Transverse colon (tissue), 4 donors: ENCODE measurements around the gene CEACAM19. TPM values are rescaled to one million over a fixed set of nuclear protein-coding genes. Genes with fewer than 3 reads are reported as not detected.
"Not testable (repeated sequence)": the region's sequence is repeated elsewhere in the genome, so short reads cannot be mapped to it uniquely, and the experiment has no call there.

Experiments used
- DNase-seq: peaks from one replicate; pipeline ENCODE4 v3.0.0-alpha.2; 2019
- H3K27ac ChIP-seq, 4 donors: fragments of 200-600 bp; sonication (generic); 2 replicates each; pipeline ENCODE4 v1.5.1; 2016 to 2018; ENCODE audit warnings: inconsistent platforms in 4 of 4
- H3K27me3 ChIP-seq: fragments of 200-600 bp; sonication (generic); 2 replicates; pipeline ENCODE4 v1.5.1; 2017; ENCODE audit warnings: inconsistent platforms
- H3K36me3 ChIP-seq, 4 donors: fragments of 200-600 bp; sonication (generic); 2 replicates each; pipeline ENCODE4 v1.5.1; 2017 to 2019; ENCODE audit warnings: inconsistent platforms in 4 of 4
- H3K4me1 ChIP-seq, 4 donors: fragments of 200-600 bp; sonication (generic); 2 replicates each; pipeline ENCODE4 v1.5.1; 2017 to 2020; ENCODE audit warnings: inconsistent platforms in 4 of 4
- H3K4me3 ChIP-seq, 4 donors: fragments of 200-600 bp; sonication (generic); 1 replicate in 1 of 4; 2 replicates in 3 of 4; pipeline versions ENCODE4 v1.5.1 to v1.6.1; 2017 to 2019; ENCODE audit warnings: inconsistent platforms in 4 of 4
- H3K9me3 ChIP-seq, 2 donors: fragments of 200-600 bp; sonication (generic); 2 replicates each; pipeline ENCODE4 v1.5.1; 2017 to 2019; ENCODE audit warnings: inconsistent platforms in 2 of 2
- EP300 ChIP-seq: sonication (generic); formaldehyde crosslinking; IDR thresholded peaks from one replicate; pipeline ENCODE4 v1.6.1; 2017; ENCODE audit warnings: antibody characterized with exemption, low read depth
- POLR2A ChIP-seq: fragments of 450-650 bp; IDR thresholded peaks from one replicate; pipeline ENCODE4 v1.6.1; 2016; ENCODE audit warnings: antibody characterized with exemption, mild to moderate bottlenecking, moderate library complexity
- POLR2AphosphoS5 ChIP-seq, 3 donors: sonication (generic); formaldehyde crosslinking; IDR thresholded peaks; one replicate each; pipeline ENCODE4 v1.6.1; 2016; ENCODE audit warnings: antibody characterized with exemption in 3 of 3
- WGBS, 2 donors: methylation state at CpG; one replicate each; pipeline ENCODE4 v1.1.5; 2018; ENCODE audit warnings: low coverage in 1 of 2; 5-methylcytosine and 5-hydroxymethylcytosine counted together
- in situ Hi-C, 4 donors: fragments of 200-750 bp; cut with MboI; loops; one replicate each; pipeline versions ENCODE4 v1.15.0 to v1.15.1; 2017; ENCODE audit warnings: low sequenced_read_pairs in 3 of 4, low pct_ligation_motif_present in 1 of 4, low pct_unique_long_range_greater_than_20kb in 1 of 4
- intact Hi-C: fragments of 100-400 bp; cut with DNase I; formaldehyde crosslinking; loops from one replicate; pipeline ENCODE4 v1.15.1; 2023; ENCODE audit warnings: low total_unique reads
- total RNA-seq, 4 donors: library from RNA; depleted of rRNA; stranded (reverse); fragments of >200 nt; gene quantifications; one replicate each; pipeline ENCODE4 v1.1.0, GENCODE V29; 2016
- TF ChIP-seq, protein P1 (sequence below), 5 experiments: fragments of 200-600 bp in 3 of 5; fragments of 450-650 bp in 2 of 5; sonication (generic) in 3 of 5; IDR thresholded peaks; 1 replicate in 2 of 5; 2 replicates in 3 of 5; pipeline ENCODE4 v1.5.1; 2016 to 2017; ENCODE audit warnings: antibody characterized with exemption in 5 of 5, inconsistent platforms in 3 of 5, mild to moderate bottlenecking in 2 of 5, moderate library complexity in 1 of 5

The CEACAM19 gene
- total RNA-seq, 4 donors from 2014 or later = 3.8 to 19.1 (median 9.9) TPM

DNA sequence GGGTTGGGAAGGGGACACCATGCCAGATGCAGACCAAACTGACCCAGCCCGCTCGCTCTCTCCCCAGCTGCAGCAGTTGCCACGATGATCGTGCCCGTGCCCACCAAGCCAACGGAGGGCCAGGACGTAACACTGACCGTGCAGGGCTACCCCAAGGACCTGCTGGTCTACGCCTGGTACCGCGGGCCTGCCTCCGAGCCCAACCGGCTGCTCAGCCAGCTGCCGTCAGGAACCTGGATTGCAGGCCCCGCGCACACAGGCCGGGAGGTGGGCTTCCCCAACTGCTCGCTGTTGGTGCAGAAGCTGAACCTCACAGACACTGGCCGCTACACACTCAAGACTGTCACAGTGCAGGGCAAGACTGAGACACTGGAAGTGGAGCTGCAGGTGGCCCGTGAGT, 36.5 kb downstream of the CEACAM19 start:
- in situ Hi-C loops = no loop called here
- no peaks in the 10 kb centered on the region for H3K36me3 ChIP-seq
- no peak for DNase-seq
- no peak for TF ChIP-seq EP300
- no peak for TF ChIP-seq POLR2AphosphoS5 (IDR thresholded peaks at IDR 0.05)
- TF ChIP-seq, protein P1, sequence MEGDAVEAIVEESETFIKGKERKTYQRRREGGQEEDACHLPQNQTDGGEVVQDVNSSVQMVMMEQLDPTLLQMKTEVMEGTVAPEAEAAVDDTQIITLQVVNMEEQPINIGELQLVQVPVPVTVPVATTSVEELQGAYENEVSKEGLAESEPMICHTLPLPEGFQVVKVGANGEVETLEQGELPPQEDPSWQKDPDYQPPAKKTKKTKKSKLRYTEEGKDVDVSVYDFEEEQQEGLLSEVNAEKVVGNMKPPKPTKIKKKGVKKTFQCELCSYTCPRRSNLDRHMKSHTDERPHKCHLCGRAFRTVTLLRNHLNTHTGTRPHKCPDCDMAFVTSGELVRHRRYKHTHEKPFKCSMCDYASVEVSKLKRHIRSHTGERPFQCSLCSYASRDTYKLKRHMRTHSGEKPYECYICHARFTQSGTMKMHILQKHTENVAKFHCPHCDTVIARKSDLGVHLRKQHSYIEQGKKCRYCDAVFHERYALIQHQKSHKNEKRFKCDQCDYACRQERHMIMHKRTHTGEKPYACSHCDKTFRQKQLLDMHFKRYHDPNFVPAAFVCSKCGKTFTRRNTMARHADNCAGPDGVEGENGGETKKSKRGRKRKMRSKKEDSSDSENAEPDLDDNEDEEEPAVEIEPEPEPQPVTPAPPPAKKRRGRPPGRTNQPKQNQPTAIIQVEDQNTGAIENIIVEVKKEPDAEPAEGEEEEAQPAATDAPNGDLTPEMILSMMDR (IDR thresholded peaks at IDR 0.05) = no peak
- no peak for TF ChIP-seq POLR2A
- no peaks in the 10 kb centered on the region for H3K27me3 ChIP-seq
- intact Hi-C loops = no loop called here
- no peak overlapping the region for H3K4me3 ChIP-seq
- no peaks in the 10 kb centered on the region for H3K9me3 ChIP-seq
- 94% methylated on average over 16 of the region's 20 CpGs; no CpG with 5 or more reads in 1 of the 2 donors for WGBS, 2 donors
- no peak overlapping the region for H3K27ac ChIP-seq
- no peaks in the 10 kb centered on the region for H3K4me1 ChIP-seq

DNA sequence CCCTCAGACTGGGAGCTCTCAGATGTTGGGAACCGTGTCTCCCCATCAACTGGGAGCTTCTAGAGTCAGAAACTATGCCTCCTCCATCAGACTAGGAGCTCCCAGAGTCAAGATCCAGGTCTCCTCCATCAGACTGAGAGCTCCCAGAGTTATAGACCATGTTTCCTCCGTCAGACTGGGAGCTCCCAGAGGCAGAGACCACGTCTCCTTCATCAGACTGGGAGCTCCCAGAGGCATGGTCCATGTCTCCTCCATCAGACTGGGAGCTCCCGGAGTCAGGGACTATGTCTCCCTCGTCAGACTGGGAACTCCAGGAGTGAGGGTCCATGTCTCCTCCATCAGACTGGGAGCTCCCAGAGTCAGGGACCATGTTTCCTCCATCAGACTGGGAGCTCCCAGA, 37.7 kb downstream of the CEACAM19 start:
- intact Hi-C loops = no loop called here

DNA sequence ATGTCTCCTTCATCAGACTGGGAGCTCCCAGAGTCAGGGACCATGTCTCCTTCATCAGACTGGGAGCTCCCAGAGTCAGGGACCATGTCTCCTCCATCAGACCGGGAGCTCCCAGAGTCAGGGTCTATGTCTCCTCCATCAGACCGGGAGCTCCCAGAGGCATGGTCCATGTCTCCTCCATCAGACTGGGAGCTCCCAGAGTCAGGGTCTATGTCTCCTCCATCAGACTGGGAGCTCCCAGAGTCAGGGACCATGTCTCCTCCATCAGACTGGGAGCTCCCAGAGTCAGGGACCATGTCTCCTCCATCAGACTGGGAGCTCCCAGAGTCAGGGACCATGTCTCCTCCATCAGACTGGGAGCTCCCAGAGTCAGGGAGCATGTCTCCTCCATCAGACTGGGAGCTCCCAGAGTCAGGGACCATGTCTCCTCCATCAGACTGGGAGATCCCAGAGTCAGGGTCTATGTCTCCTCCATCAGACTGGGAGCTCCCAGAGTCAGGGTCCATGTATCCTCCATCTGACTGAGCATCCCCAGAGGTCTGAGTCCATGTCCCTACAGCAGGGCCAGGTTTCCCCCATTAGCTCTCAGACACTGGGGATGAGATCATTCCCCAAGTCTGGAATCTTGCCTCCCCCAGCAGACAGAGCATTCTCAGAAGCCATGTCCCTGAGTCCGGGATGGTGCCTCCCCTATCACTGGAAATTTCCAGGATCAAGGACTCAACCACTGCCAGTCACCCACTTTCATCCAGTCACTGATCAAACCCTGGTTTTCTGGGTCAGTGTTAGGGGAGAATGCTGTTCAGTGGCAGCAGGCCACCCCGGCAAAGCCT, 38.4 kb downstream of the CEACAM19 start:
- H3K4me3 ChIP-seq, H3K27ac ChIP-seq, intact Hi-C loops, H3K4me1 ChIP-seq, H3K27me3 ChIP-seq, in situ Hi-C loops, DNase-seq, H3K36me3 ChIP-seq, H3K9me3 ChIP-seq: not testable (repeated sequence)
- 77 to 80% methylated on average over 2 to 4 of the region's 4 CpGs for WGBS, 2 donors

More for the DNA sequence above, 37.7 kb downstream of the CEACAM19 start:
- Histone ChIP-seq H3K27me3 (no peaks in the 10 kb centered on the region), H3K9me3 (no peaks in the 10 kb centered on the region), H3K36me3 (no peaks in the 10 kb centered on the region), H3K4me3 (no peak overlapping the region), H3K4me1 (no peaks in the 10 kb centered on the region), H3K27ac (no peak overlapping the region)
- in situ Hi-C loops = no loop called here
- TF ChIP-seq EP300 (no peak), POLR2AphosphoS5 (IDR thresholded peaks at IDR 0.05) (no peak), POLR2A (no peak)
- TF ChIP-seq, protein P1 (IDR thresholded peaks at IDR 0.05) = no peak
- WGBS, 2 donors = 84% methylated on average over 5 of the region's 5 CpGs; no CpG with 5 or more reads in 1 of the 2 donors
- DNase-seq = no peak

DNA sequence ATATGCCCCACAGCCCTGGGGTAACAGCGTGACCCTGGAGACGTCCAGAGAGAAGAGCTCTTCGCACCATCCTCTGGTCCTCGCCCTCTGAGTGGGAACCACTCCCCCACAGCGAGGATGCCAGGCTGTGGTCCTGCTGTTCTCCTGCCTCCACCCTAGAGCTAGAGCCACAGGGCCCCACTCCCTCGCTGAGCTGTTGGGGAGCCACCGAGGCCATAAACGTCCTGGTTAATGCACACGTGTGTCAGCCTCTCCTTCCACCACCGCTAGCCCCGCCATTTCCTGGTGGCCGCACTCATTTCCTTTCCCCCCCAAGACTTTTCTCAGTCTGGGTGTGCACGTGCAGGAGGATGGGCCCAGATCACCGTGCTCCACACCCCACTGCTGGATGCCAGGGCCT, 39.2 kb downstream of the CEACAM19 start:
- TF ChIP-seq, protein P1 (IDR thresholded peaks at IDR 0.05) = no peak
- no peak for TF ChIP-seq POLR2A
- TF ChIP-seq POLR2AphosphoS5 (IDR thresholded peaks at IDR 0.05) = no peak
- no peak for TF ChIP-seq EP300
- H3K27ac ChIP-seq = no peak overlapping the region
- 67% methylated on average over 14 of the region's 14 CpGs; no CpG with 5 or more reads in 1 of the 2 donors for whole genome bisulfite sequencing, 2 donors
- peaks cover 0 to 6% of the 10 kb centered on the region in 2 donors for H3K9me3 ChIP-seq
- no peak for DNase-seq
- intact Hi-C loops (no loop called here), in situ Hi-C loops (no loop called here)
- no peaks in the 10 kb centered on the region for H3K4me1 ChIP-seq
- no peaks in the 10 kb centered on the region for H3K36me3 ChIP-seq
- no peak overlapping the region for H3K4me3 ChIP-seq
- H3K27me3 ChIP-seq = no peaks in the 10 kb centered on the region
